Right cardiac atrium (tissue), 5 donors: ENCODE measurements around the gene EDN3. TPM values are rescaled to one million over a fixed set of nuclear protein-coding genes. Genes with fewer than 3 reads are reported as not detected.

Experiments used
- ATAC-seq, 2 donors: fragments of 200-7000 bp; cut with Tn5 transposase; one replicate each; pipeline versions ENCODE4 v1.8.0 to v1.9.1; 2020; ENCODE audit warnings: moderate library complexity in 2 of 2, mild to moderate bottlenecking in 1 of 2
- DNase-seq, 3 donors: peaks; one replicate each; pipeline ENCODE4 v3.0.0-alpha.2; 2020
- H3K27ac ChIP-seq: one replicate; pipeline ENCODE4 v1.5.1; 2013; ENCODE audit warnings: mild to moderate bottlenecking, low read length, control low read depth, moderate library complexity
- H3K27me3 ChIP-seq: one replicate; pipeline ENCODE4 v1.6.1; 2013; ENCODE audit not compliant: control insufficient read depth, insufficient read depth
- H3K4me1 ChIP-seq: one replicate; pipeline ENCODE4 v1.6.1; 2013; ENCODE audit warnings: low read length; ENCODE audit not compliant: control insufficient read depth, insufficient read depth
- H3K4me3 ChIP-seq: one replicate; pipeline ENCODE4 v1.5.1; 2013; ENCODE audit warnings: low read length, control low read depth
- H3K9me3 ChIP-seq: one replicate; pipeline ENCODE4 v1.6.1; 2013; ENCODE audit warnings: low read length; ENCODE audit not compliant: control insufficient read depth
- WGBS: extraction: QIAGEN DNeasy Blood & Tissue Kit; methylation state at CpG from one replicate; pipeline ENCODE4 v1.1.7; 2013; 5-methylcytosine and 5-hydroxymethylcytosine counted together
- intact Hi-C, 4 donors: fragments of 100-400 bp; cut with DNase I; formaldehyde crosslinking; loops; one replicate each; pipeline versions ENCODE4 v1.11.0 to v1.14.0; 2022 to 2023
- polyA plus RNA-seq: library from polyadenylated mRNA; stranded (reverse); fragments of 200-250 nt; gene quantifications from one replicate; pipeline ENCODE4 v1.2.3, GENCODE V29; 2013
- total RNA-seq, 4 donors: library from RNA; stranded (reverse); fragmentation: NEBNext Ultra II Directional; extraction: Animal tissue kit (Norgen Biotek cat#: 25700); gene quantifications; one replicate each; pipeline ENCODE4 v1.2.1, GENCODE V29; 2021
- donor health status: healthy with polysubstance abuse.
- donor health status: DM: no; HTN: yes; CAD: no.
- donor health status: DM: no; HTN: no; CAD: no.
- donor health status: DM: no; HTN: yes; CAD: no; lungs with severe emphysema.
- donor health status: DM: yes; HTN: yes; CAD: no.

EDN3 gene
- total and polyA plus RNA-seq, 5 donors = not detected

DNA sequence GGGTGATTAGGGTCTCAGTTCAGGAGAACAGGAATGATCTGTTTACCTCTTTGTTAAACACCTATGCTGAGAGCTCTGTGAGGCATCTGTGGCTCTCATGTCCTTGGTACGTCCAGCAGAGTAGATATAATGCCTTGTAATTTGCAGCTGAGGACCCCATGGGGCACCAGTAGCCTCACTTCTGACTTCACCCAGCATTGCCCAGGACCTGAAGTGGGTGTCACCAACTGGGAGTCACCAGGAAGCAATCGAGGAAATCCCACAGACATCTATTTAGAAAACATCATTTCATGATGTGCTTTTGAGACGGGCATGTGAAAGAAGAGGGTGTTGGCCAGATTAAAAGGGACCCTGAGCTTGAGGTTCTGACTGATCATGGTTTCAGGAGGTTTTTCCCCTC lies 8.8 kb downstream of the EDN3 start:
- intact Hi-C loops = no loop called here
- Histone ChIP-seq H3K27ac (no peak overlapping the region), H3K4me1 (no peaks in the 10 kb centered on the region), H3K9me3 (no peaks in the 10 kb centered on the region), H3K4me3 (no peak overlapping the region), H3K27me3 (no peaks in the 10 kb centered on the region)
- ATAC-seq (no peak), DNase-seq (no peak)
- 74% methylated on average over 3 of the region's 3 CpGs for WGBS

DNA sequence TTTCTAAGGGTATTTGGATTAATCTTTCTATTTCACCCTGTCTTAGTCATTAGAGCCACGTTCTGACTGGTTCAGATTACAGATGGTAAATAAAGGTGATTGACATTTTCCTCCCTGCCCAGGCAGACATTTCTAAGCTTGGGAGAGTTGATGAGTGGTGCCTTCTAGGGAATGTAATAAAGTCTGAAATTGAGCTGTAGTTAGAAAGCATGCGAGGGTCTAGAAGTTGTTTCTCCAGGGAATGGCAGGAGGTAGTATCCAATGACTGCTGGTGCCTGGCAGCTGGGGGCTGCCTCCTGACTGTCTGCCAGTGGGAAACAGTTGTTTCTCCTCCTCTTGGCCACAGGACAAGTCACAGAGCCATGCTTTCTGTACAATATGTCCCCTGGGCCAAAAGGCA lies 14.6 kb downstream of the EDN3 start:
- WGBS = 45% methylated on average over 2 of the region's 2 CpGs
- no peak for ATAC-seq
- no peak overlapping the region for H3K27ac ChIP-seq
- no peaks in the 10 kb centered on the region for H3K9me3 ChIP-seq
- no peak overlapping the region for H3K4me3 ChIP-seq
- H3K27me3 ChIP-seq = no peaks in the 10 kb centered on the region
- intact Hi-C loops = no loop called here
- no peak for DNase-seq
- no peaks in the 10 kb centered on the region for H3K4me1 ChIP-seq

DNA sequence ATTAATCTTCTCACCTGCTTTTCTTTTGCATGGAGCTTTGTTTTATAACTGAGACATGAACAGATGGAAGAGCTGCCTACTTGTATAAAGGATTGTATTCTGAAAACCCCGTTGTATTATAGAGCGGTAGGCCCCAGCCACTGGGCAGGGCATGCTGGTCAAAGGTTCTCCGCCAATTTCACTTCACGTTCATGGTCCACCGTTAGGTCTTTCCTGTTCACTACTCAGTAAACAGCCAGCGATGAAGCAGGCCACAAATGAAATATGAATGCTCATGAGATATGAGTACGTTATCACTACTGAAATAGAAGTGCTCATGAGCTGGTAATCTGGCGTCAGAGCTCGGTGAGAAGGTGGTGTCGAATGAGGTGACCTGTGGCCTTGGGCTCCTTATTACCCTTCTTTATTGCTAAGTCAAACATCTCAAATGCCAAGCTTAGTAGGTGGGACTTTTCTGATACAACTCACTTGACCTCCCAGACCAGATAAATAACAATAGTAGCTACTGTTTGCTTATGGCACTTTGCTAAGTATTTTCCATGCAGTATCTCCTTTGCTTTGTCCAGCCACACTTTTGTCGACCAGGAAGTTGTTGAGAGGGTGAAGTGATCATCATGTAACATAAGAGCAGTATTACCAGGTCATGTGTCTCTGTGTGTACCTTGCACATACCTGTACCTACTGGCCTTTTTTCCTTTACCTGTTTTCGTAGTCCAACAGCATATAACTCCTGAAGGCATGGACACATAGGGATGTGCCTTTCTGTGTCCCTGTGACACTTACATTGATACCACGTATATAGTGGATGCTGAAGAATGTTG lies 16.7 kb downstream of the EDN3 start:
- no peak overlapping the region for H3K27ac ChIP-seq
- no peak overlapping the region for H3K4me3 ChIP-seq
- WGBS = 73% methylated on average over 13 of the region's 13 CpGs
- no peak for DNase-seq
- H3K4me1 ChIP-seq = no peaks in the 10 kb centered on the region
- intact Hi-C loops = no loop called here
- no peaks in the 10 kb centered on the region for H3K9me3 ChIP-seq
- no peaks in the 10 kb centered on the region for H3K27me3 ChIP-seq
- no peak for ATAC-seq

DNA sequence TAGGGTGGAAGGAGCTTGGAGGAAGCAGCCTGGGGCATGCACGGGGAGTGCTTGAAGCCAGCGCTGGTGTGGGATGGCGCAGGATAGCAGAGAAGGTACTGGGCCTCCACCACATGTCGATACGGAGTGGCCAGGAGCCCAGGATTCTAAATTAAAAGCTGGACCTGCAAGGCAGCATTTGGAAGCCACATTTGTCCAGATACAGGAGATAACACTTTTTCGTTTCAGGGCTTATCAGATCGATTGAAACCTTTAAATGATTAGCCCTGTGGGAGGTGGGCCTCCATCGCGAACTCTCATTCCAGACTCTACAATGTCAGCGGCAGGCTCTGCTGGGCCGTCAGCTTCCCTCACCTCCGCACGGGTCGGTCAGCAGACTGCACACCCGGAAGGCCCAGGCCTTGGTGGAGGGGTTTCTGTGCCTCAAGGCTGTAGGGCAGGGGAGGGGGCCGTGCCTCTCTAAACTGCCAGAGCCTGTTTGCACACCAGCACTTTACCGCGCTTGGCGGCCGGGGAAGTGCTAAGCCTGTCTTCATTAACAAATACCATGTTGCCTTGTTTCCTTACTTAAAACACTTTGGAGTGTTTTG lies 17.9 kb downstream of the EDN3 start:
- no peaks in the 10 kb centered on the region for H3K27me3 ChIP-seq
- intact Hi-C loops = no loop called here

DNA sequence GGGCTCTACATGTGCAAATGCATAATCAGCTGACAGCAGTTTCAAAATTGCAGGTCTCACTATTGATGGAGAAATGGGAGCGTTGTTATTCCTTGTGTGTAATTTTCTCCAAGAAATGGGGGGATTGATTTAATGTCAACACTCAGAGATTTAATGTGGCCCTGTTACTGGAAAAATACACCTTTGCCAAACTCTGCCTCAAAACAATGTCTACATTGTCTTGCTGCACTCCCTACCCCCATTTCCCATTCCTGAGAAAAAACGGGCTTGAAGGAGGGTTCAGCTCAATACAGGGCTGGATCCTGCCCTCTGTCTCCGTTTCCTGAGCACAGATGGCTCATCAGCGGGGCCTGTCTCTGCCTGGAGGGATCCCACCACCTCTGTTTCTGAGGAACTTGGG lies 18.4 kb downstream of the EDN3 start:
- no peak for ATAC-seq
- intact Hi-C loops = no loop called here
- Histone ChIP-seq H3K9me3 (no peaks in the 10 kb centered on the region), H3K27me3 (no peaks in the 10 kb centered on the region), H3K27ac (no peak overlapping the region), H3K4me3 (no peak overlapping the region), H3K4me1 (no peaks in the 10 kb centered on the region)
- WGBS = 63% methylated on average over 4 of the region's 4 CpGs
- DNase-seq = no peak

More for the DNA sequence above, 17.9 kb downstream of the EDN3 start:
- DNase-seq = no peak
- no peak for ATAC-seq
- no peak overlapping the region for H3K27ac ChIP-seq
- no peaks in the 10 kb centered on the region for H3K4me1 ChIP-seq
- no peaks in the 10 kb centered on the region for H3K9me3 ChIP-seq
- no peak overlapping the region for H3K4me3 ChIP-seq
- WGBS = 89% methylated on average over 20 of the region's 20 CpGs

DNA sequence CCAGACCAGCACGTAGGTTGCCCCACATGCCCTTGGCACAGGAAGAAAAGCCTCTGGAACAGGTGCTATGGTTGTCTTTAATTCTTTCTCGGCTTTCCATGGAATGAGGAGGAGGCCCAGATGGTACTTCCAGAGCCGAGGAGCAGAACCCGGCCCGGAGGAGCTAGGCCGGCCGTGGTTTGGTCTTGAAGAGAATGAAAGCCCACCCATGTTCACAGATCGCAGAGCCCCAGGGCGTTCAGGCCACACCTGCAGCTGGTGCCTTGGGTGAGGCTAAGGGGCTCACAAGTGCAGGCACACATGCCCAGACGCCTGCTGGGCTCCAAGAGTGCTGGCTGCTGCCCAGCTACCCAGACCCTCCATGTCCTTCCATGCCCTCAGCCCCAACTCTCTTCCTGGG lies 20.0 kb downstream of the EDN3 start:
- no peak for DNase-seq
- 91% methylated on average over 10 of the region's 10 CpGs for WGBS
- no peaks in the 10 kb centered on the region for H3K9me3 ChIP-seq
- intact Hi-C loops = no loop called here
- H3K27ac ChIP-seq = no peak overlapping the region
- no peaks in the 10 kb centered on the region for H3K4me1 ChIP-seq
- H3K27me3 ChIP-seq = no peaks in the 10 kb centered on the region
- H3K4me3 ChIP-seq = no peak overlapping the region
- ATAC-seq = no peak

DNA sequence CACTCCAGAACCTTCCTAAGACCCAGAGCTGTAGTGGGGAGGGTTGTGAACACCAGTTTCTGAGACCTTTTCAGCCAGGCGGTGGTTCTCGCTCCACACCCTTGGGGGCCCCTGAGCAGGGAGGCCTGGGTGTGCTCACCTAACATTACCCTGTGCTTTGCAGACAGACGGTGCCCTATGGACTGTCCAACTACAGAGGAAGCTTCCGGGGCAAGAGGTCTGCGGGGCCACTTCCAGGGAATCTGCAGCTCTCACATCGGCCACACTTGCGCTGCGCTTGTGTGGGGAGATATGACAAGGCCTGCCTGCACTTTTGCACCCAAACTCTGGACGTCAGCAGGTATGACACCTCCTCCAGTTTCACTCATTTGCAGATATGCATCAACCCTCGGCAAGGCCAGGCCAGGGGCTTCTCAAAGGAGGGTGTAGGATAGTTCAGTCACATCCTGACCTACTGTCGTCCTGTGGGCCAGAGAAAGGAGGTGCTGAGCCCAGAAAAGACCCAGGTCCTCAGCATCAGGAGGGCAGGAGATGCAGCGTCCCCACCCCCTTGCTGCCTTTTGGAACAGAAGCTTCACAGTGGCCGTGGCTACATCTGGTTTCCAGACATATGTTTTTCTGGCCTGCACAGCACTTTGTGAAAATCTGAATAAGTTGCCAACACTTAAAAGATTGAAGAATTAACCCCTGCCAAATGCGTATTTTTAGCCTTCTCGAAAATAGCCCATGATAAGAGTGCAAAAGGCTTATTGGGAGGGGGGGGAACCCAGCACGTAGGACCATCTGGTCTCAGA lies 20.6 kb downstream of the EDN3 start:
- intact Hi-C loops = no loop called here
- no peak for DNase-seq
- 62% methylated on average over 16 of the region's 16 CpGs for WGBS
- ATAC-seq = no peak
- H3K4me3 ChIP-seq = no peak overlapping the region
- H3K27ac ChIP-seq = no peak overlapping the region
- H3K4me1 ChIP-seq = no peaks in the 10 kb centered on the region
- no peaks in the 10 kb centered on the region for H3K27me3 ChIP-seq
- no peaks in the 10 kb centered on the region for H3K9me3 ChIP-seq

DNA sequence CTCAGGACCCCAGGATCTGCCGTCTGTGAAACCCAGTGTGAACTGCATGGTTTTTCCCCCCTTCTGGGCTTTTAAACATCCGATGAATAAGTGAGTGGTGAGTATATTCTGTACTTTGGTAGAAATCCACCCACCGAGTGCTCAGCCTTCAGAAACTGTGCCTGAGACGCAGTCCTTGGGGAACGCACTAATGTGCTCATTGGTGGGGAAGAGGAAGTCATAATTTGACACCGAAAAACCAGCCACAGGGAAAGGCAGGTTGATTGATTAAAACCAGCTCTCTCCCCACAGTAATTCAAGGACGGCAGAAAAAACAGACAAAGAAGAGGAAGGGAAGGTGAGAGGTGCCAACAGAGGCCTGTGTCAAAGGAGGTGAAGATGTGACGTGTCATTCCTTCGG lies 21.7 kb downstream of the EDN3 start:
- intact Hi-C loops = no loop called here
- 61% methylated on average over 9 of the region's 9 CpGs for WGBS

DNA sequence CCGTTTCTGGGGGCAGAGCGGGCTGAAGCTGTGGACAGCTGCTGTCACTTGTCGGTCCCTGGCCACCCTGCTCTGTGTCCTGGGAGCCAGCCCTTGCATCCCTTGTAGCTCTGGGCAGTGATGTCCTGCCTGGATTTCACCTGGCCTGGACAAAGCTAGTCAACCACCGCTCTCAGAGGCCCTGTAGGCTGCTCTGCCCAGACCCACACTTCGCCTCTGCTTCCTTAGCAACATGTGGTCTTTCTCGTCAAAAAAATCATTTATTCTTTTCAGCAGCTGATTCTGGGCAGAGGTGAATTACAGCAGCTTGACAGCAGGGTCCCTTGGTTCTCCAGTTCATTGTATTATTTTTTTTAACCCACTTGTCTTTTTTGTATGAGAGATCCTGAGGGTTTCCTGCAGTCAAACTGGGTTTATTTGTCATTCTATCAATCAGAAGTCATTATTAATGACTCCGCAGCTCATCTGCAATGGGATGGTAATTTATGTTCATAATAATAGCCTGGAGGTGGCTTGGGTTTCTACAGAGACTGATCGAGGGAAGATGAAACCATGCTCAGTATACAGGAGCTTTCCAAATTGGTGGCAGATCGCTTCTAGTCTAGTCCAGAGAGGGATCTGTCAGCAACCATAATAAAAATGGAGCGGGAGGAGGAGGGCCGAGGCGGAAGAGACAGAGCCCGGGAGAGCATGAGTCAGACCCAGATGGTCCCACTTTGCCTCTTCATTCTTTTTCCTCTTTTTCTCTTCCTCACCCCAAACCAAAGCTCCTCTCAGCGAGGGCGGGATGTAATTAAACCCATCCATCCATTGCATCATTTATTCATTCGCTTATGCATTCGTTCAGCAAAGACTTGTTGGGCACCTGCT lies 22.4 kb downstream of the EDN3 start:
- H3K9me3 ChIP-seq = no peaks in the 10 kb centered on the region
- no peaks in the 10 kb centered on the region for H3K4me1 ChIP-seq
- DNase-seq (no peak), ATAC-seq (no peak)
- intact Hi-C loops = no loop called here
- no peak overlapping the region for H3K27ac ChIP-seq
- 83% methylated on average over 17 of the region's 17 CpGs for WGBS
- H3K4me3 ChIP-seq = no peak overlapping the region
- no peaks in the 10 kb centered on the region for H3K27me3 ChIP-seq

More for the DNA sequence above, 21.7 kb downstream of the EDN3 start:
- Histone ChIP-seq H3K4me1 (no peaks in the 10 kb centered on the region), H3K27me3 (no peaks in the 10 kb centered on the region), H3K4me3 (no peak overlapping the region), H3K9me3 (no peaks in the 10 kb centered on the region), H3K27ac (no peak overlapping the region)
- no peak for DNase-seq
- no peak for ATAC-seq

DNA sequence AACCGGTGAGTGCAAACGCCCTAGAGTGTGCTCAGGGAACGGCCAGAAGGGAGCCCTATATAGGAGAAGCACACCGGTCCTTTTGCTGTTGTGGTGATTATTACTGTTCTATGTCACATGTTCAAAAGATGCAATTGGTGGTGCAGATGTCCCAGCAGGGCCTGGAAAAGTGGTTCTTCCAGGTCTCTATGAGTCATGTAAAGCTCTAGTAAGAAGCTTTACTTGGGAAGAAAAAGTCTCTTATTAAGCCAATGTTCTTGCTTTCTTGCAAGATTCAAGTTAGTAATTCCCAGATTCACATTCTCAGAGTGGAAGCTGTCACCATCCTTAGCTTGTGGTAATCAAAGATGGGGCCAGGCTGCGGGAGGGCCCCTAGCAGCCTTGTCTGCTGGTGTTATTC lies 23.3 kb downstream of the EDN3 start:
- 84% methylated on average over 5 of the region's 5 CpGs for WGBS

More for the DNA sequence above, 23.3 kb downstream of the EDN3 start:
- intact Hi-C loops = no loop called here
- no peaks in the 10 kb centered on the region for H3K9me3 ChIP-seq
- no peak for DNase-seq
- no peak overlapping the region for H3K4me3 ChIP-seq
- H3K27me3 ChIP-seq = no peaks in the 10 kb centered on the region
- H3K27ac ChIP-seq = no peak overlapping the region
- no peak for ATAC-seq
- H3K4me1 ChIP-seq = no peaks in the 10 kb centered on the region
